ENCODE measurements around the gene NKX1-1. TPM values are rescaled to one million over a fixed set of nuclear protein-coding genes. Genes with fewer than 3 reads are reported as not detected.
A peak's percentile ranks its signal among the peaks of the same experiment; 100 is the strongest.

Gene NKX1-1
- total and polyA plus RNA-seq, 2 experiments from 2014 or later = not detected

- TF ChIP-seq CTCF (conservative IDR thresholded peaks at IDR 0.05; ENCODE audit: low read depth in 2 of 2) = peak; percentile 75 to 83
These were observed 49.9 kb downstream of the NKX1-1 start (continued) for GRCh38 chr4:1356181-1356998.

- H3K27me3 Mint-ChIP-seq (ENCODE audit: insufficient read depth, low read depth, poor library complexity) = peaks cover 5% of the 10 kb centered on the region
- H3K4me3 Mint-ChIP-seq = no peak overlapping the region
- peaks cover 23% of the 10 kb centered on the region for H3K36me3 Mint-ChIP-seq (ENCODE audit: low read depth)
- Histone ChIP-seq H3K4me3 (no peak overlapping the region), H3K79me2 (replicated peaks; ENCODE audit: insufficient read depth) (no peaks in the 10 kb centered on the region), H3K36me3 (ENCODE audit: insufficient read depth) (no peaks in the 10 kb centered on the region), H2AFZ (no peak overlapping the region), H4K20me1 (replicated peaks; ENCODE audit: insufficient read depth) (0 out of 2 replicates have a peak, but pooled peaks cover 3% of the 10 kb centered on the region), H3K27ac (ENCODE audit: low read depth) (no peak overlapping the region), H3K4me2 (no peak overlapping the region), H3K9me2 (ENCODE audit: insufficient read depth) (no peaks in the 10 kb centered on the region), H3K4me1 (ENCODE audit: insufficient read depth) (no peaks in the 10 kb centered on the region), H3K27me3 (ENCODE audit: insufficient read depth) (no peaks in the 10 kb centered on the region), H3F3A (replicated peaks; ENCODE audit: low read depth) (no peaks in the 10 kb centered on the region)
- ATAC-seq (no peak), DNase-seq (ENCODE audit: low spot score) (no peak)
- H3K27ac Mint-ChIP-seq = no peak overlapping the region
- H3K4me1 Mint-ChIP-seq = peaks cover 3% of the 10 kb centered on the region; the same call in 2 of the 3 replicates
- no peaks in the 10 kb centered on the region for H3K9me3 Mint-ChIP-seq
- TF ChIP-seq EZH2phosphoT487 (IDR thresholded peaks at IDR 0.05; ENCODE audit: unreplicated experiment) (no peak), CTCF (conservative IDR thresholded peaks at IDR 0.05; ENCODE audit: low read depth in 2 of 2) (no peak), NANOG (IDR thresholded peaks at IDR 0.05; ENCODE audit: borderline replicate concordance) (no peak), CREB1 (CRISPR knock-in tag; IDR thresholded peaks at IDR 0.05; ENCODE audit: low read depth) (no peak), STAT1 (IDR thresholded peaks at IDR 0.05; ENCODE audit: unreplicated experiment) (no peak), REST (IDR thresholded peaks at IDR 0.05; ENCODE audit: unreplicated experiment) (no peak), EZH2 (IDR thresholded peaks at IDR 0.05; ENCODE audit: low read depth, unreplicated experiment) (no peak), POLR2AphosphoS5 (IDR thresholded peaks at IDR 0.05; ENCODE audit: low read depth) (no peak), ZNF331 (CRISPR knock-in tag; IDR thresholded peaks at IDR 0.05; ENCODE audit: low read depth) (no peak), ETS1 (IDR thresholded peaks at IDR 0.05) (no peak), ZNF114 (CRISPR knock-in tag; IDR thresholded peaks at IDR 0.05) (no peak)
These were observed 50.9 kb downstream of the NKX1-1 start for GRCh38 chr4:1355378-1355777.
